Prostate gland (tissue), 2 donors: ENCODE results near the gene NR6A1.

Experiments
- POLR2A ChIP-seq: fragments of 450-650 bp; IDR thresholded peaks from one replicate; pipeline ENCODE4 v1.6.1; 2016; ENCODE audit warnings: antibody characterized with exemption, mild to moderate bottlenecking
- TF ChIP-seq, protein P1 (sequence below), 4 experiments: fragments of 200-600 bp in 2 of 4; fragments of 450-650 bp in 2 of 4; sonication (generic) in 2 of 4; IDR thresholded peaks; 1 replicate in 3 of 4; 2 replicates in 1 of 4; pipeline ENCODE4 v1.5.1; 2016 to 2019; ENCODE audit warnings: antibody characterized with exemption in 4 of 4, mild to moderate bottlenecking in 2 of 4, moderate library complexity in 2 of 4

DNA sequence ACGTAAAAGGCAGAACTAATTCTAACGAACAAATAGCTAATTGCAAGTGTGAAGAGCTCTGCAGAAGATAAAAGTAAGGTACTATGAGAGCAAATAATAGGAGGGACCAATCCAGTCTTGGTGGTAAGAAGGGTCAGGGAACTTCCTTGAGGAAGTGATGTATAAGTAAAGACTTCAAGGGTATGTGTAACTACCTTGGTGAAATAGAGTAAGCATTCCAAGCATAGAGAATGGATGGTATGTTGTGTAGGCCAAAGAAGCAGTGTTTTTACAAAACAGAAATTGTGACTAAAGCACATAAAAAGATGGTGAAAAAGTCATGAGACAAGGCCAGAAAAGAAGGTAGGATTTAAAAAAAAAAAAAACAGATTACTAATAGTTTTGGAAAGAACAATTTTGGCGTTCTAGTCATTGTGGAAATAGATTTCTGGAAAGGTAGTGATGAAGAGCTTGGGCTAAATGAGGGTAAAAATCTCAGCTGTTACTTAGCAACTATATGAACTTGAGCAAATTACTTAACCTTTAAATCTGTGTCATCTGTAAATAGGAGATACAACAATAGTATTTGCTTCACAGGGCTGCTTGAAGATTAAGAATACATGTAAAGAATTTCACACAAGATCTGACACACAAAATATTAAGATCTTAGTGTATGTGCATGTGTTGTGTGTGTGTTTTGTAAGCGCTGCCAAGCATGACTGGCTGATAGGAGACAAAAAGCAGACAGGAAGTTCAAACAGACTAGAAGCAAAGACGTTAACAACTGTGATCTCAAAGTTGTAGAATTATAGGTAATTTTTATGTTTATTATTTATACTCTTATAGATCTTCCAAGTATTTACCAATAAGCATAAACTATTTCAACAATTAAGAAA lies 73.5 kb downstream of the NR6A1 start:
- TF ChIP-seq, protein P1, sequence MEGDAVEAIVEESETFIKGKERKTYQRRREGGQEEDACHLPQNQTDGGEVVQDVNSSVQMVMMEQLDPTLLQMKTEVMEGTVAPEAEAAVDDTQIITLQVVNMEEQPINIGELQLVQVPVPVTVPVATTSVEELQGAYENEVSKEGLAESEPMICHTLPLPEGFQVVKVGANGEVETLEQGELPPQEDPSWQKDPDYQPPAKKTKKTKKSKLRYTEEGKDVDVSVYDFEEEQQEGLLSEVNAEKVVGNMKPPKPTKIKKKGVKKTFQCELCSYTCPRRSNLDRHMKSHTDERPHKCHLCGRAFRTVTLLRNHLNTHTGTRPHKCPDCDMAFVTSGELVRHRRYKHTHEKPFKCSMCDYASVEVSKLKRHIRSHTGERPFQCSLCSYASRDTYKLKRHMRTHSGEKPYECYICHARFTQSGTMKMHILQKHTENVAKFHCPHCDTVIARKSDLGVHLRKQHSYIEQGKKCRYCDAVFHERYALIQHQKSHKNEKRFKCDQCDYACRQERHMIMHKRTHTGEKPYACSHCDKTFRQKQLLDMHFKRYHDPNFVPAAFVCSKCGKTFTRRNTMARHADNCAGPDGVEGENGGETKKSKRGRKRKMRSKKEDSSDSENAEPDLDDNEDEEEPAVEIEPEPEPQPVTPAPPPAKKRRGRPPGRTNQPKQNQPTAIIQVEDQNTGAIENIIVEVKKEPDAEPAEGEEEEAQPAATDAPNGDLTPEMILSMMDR (IDR thresholded peaks at IDR 0.05) = no peak
- no peak for TF ChIP-seq POLR2A
